Ishikawa (cell line): Measurements from ENCODE around the gene SSH2.

Source experiments
- CEBPB ChIP-seq: IDR thresholded peaks from 2 replicates; pipeline ENCODE4 v1.6.1; 2012
- CREB1 ChIP-seq: IDR thresholded peaks from 2 replicates; pipeline ENCODE4 v1.6.1; 2012; ENCODE audit warnings: low read depth
- EGR1 ChIP-seq: IDR thresholded peaks from 2 replicates; pipeline ENCODE4 v1.6.1; 2012
- EP300 ChIP-seq: IDR thresholded peaks from 2 replicates; pipeline ENCODE4 v1.6.1; 2012; ENCODE audit warnings: borderline replicate concordance
- FOXM1 ChIP-seq: IDR thresholded peaks from 2 replicates; pipeline ENCODE4 v1.6.1; 2012; ENCODE audit warnings: low read depth, borderline replicate concordance
- MAX ChIP-seq: IDR thresholded peaks from 2 replicates; pipeline ENCODE4 v1.6.1; 2012
- NFIC ChIP-seq: IDR thresholded peaks from 2 replicates; pipeline ENCODE4 v1.6.1; 2012
- RAD21 ChIP-seq: IDR thresholded peaks from 2 replicates; pipeline ENCODE4 v1.6.1; 2012; ENCODE audit warnings: low read depth
- REST ChIP-seq: IDR thresholded peaks from 2 replicates; pipeline ENCODE4 v1.6.1; 2012; ENCODE audit warnings: low read depth, mild to moderate bottlenecking
- TAF1 ChIP-seq: IDR thresholded peaks from 2 replicates; pipeline ENCODE4 v1.6.1; 2012; ENCODE audit warnings: low read depth, mild to moderate bottlenecking
- TCF12 ChIP-seq: IDR thresholded peaks from 2 replicates; pipeline ENCODE4 v1.6.1; 2012; ENCODE audit warnings: low read depth
- TEAD4 ChIP-seq: IDR thresholded peaks from 2 replicates; pipeline ENCODE4 v1.6.1; 2012
- USF1 ChIP-seq: IDR thresholded peaks from 2 replicates; pipeline ENCODE4 v1.6.1; 2012
- YY1 ChIP-seq: IDR thresholded peaks from 2 replicates; pipeline ENCODE4 v1.6.1; 2012; ENCODE audit warnings: low read depth
- ZBTB7A ChIP-seq: IDR thresholded peaks from 2 replicates; pipeline ENCODE4 v1.6.1; 2012; ENCODE audit warnings: low read depth

SSH2 gene

GRCh38 chr17:29687596-29687995 lies 242.4 kb downstream of the SSH2 start:
- TF ChIP-seq TEAD4 (no peak), REST (no peak), TCF12 (no peak), NFIC (no peak), TAF1 (no peak), CREB1 (no peak), EP300 (no peak), USF1 (no peak), MAX (no peak), ZBTB7A (no peak), CEBPB (no peak), EGR1 (no peak)

DNA sequence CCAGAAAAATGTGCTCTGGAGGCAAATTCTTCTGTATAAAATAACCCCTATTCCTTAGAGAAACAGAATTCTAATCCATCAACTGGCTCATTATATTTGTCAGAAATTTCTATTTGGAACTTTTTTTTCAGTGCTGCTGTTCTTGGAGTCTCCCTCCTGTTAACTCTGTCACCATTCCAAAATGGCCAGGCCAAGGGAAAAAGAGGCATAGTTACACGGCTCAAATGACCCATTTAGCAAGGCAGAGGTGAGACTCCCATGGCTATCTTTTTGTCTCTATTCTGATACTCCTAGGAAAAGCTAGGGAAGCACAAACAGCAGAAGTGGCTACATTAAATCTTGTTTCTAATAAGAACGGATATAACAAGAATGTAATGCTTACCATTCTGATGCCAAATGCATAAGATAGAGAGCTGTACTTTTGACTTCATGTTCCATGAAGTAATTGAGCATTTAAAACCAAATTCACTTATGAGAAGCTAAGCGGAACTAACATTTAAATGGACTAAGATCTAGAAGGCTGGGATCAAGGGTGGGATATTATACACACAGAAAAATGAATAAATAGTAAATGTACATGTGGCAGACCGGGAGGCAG lies 242.9 kb downstream of the SSH2 start:
- TF ChIP-seq TCF12 (no peak), YY1 (no peak), EP300 (no peak), TEAD4 (no peak), USF1 (no peak), CREB1 (no peak), ZBTB7A (no peak), TAF1 (no peak), FOXM1 (no peak), EGR1 (no peak), NFIC (no peak), CEBPB (no peak), MAX (no peak), RAD21 (no peak), REST (no peak)

- TF ChIP-seq USF1, result no peak
- no peak for TF ChIP-seq NFIC
- no peak for TF ChIP-seq FOXM1
- no peak for TF ChIP-seq CEBPB
- TF ChIP-seq EP300, result no peak
- TF ChIP-seq REST, result no peak
- TF ChIP-seq EGR1, result no peak
- no peak for TF ChIP-seq ZBTB7A
These were observed 246.5 kb downstream of the SSH2 start for GRCh38 chr17:29683481-29683880.

DNA sequence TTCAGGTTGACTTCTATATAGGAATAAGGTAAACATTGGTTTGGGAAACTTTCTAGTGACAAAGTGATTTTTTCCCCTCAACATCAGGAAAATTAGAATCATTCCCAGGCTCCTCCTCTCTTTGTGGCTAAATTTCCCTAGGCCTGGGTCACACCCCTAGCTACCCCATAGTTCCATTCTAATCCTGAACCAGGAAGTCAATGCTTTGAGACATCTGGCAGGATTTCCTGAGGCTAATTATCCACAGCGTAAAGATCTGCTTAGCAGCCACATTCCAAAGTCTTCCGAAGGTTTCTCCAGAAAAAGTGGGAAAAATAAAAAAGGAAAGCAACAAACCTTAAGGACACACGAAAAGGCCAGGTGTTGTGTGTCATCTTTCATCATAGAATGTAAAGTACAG lies 247.0 kb downstream of the SSH2 start:
- no peak for TF ChIP-seq FOXM1
- TF ChIP-seq EGR1, result no peak
- no peak for TF ChIP-seq EP300
- no peak for TF ChIP-seq USF1
- no peak for TF ChIP-seq ZBTB7A
- no peak for TF ChIP-seq RAD21
- TF ChIP-seq TCF12, result no peak
- TF ChIP-seq TAF1, result no peak
- TF ChIP-seq CREB1, result no peak
- TF ChIP-seq TEAD4, result no peak
- TF ChIP-seq CEBPB, result no peak
- TF ChIP-seq YY1, result no peak
- no peak for TF ChIP-seq REST
- no peak for TF ChIP-seq MAX
- no peak for TF ChIP-seq NFIC
